ENCODE results near the gene PTH1R. TPM values are rescaled to one million over a fixed set of nuclear protein-coding genes. Genes with fewer than 3 reads are reported as not detected.

PTH1R gene
- total RNA-seq, 4 donors from 2014 or later = 1.1 to 4.2 (median 3.0) TPM

- peaks cover 21% of the 10 kb centered on the region for H3K4me1 ChIP-seq
- H3K36me3 ChIP-seq = no peaks in the 10 kb centered on the region
- no peaks in the 10 kb centered on the region for H3K27me3 ChIP-seq
- H3K9me3 ChIP-seq = no peaks in the 10 kb centered on the region
- DNase-seq (ENCODE audit: low spot score in 2 of 2) = peak in 1 of 2 donors; percentile 59
- no peak for TF ChIP-seq EP300 (IDR thresholded peaks at IDR 0.05)
- TF ChIP-seq POLR2A (IDR thresholded peaks at IDR 0.05) = no peak
- no peak for TF ChIP-seq CTCF (IDR thresholded peaks at IDR 0.05)
- no peak for TF ChIP-seq POLR2AphosphoS5 (IDR thresholded peaks at IDR 0.05)
- 90% methylated on average over 18 of the region's 18 CpGs for WGBS
- no peak overlapping the region for H3K4me3 ChIP-seq
- no peak overlapping the region for H3K27ac ChIP-seq
Observed at GRCh38 chr3:46904303-46905212, 27.0 kb downstream of the PTH1R start.

DNA sequence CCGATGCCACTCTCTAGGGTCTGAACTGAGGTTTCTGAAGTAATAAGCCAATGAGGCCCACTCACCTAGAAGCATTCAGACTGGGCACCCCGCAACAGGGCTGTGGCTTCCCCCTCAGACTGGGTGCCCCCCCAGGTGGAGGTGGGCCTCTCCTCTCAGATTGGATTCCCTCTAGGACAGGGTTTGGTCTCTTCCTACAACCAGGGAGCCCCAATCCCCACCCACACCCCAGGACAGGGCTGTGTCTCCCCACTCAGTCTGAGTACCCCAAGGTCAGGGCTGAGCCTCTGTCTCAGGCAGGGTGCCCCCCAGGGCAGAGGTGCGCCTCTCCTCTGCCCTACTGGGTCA is 27.7 kb downstream of the PTH1R start:
- no peak overlapping the region for H3K27ac ChIP-seq
- H3K4me1 ChIP-seq = peaks cover 25% of the 10 kb centered on the region
- no peaks in the 10 kb centered on the region for H3K27me3 ChIP-seq
- no peak overlapping the region for H3K4me3 ChIP-seq
- TF ChIP-seq POLR2AphosphoS5 (IDR thresholded peaks at IDR 0.05) (no peak), POLR2A (IDR thresholded peaks at IDR 0.05) (no peak), CTCF (IDR thresholded peaks at IDR 0.05) (no peak), EP300 (IDR thresholded peaks at IDR 0.05) (no peak)
- WGBS = 100% methylated on average over 1 of the region's 3 CpGs
- no peaks in the 10 kb centered on the region for H3K36me3 ChIP-seq
- peak in 1 of 2 donors; percentile 51 for DNase-seq (ENCODE audit: low spot score in 2 of 2)
- no peaks in the 10 kb centered on the region for H3K9me3 ChIP-seq

GRCh38 chr3:46905661-46906451 is 28.3 kb downstream of the PTH1R start:
- Histone ChIP-seq H3K9me3 (no peaks in the 10 kb centered on the region), H3K4me1 (peaks cover 25% of the 10 kb centered on the region), H3K36me3 (no peaks in the 10 kb centered on the region), H3K4me3 (no peak overlapping the region), H3K27me3 (no peaks in the 10 kb centered on the region), H3K27ac (no peak overlapping the region)
- DNase-seq (ENCODE audit: low spot score in 2 of 2) = peak in 1 of 2 donors; percentile 49
- 63% methylated on average over 10 of the region's 11 CpGs for WGBS
- TF ChIP-seq CTCF (IDR thresholded peaks at IDR 0.05) (no peak), POLR2AphosphoS5 (IDR thresholded peaks at IDR 0.05) (no peak), EP300 (IDR thresholded peaks at IDR 0.05) (no peak), POLR2A (IDR thresholded peaks at IDR 0.05) (no peak)

DNA sequence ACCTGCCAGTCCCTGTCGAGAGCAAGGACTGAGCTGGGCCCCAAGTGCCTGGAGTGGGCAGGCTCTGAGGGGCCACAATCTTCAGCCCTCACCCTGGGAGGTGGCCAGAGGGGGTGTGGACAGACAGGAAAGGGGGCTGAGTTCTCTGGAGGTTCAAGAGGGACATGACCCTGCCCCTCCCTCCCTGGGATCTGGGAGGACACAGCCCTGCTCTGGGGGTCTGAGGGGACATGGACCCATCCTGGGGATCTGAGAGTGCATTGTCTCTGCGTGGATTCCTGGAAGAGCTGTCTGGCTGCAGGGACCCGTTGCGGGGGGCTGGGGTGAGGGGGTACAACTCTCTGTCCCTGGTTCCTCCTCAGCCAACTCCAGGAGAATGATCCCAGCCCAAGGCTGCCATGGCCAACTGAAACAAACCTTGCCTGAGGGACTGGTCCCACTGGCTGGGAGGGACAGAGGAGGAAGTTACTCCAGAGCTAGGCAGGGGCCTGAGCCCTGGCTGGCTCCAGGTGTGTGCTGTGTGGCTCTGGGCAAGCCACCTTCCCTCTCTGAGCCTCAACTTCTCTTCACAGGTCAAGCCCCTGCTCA is 29.0 kb downstream of the PTH1R start:
- H3K4me3 ChIP-seq = no peak overlapping the region
- TF ChIP-seq EP300 (IDR thresholded peaks at IDR 0.05) (no peak), POLR2A (IDR thresholded peaks at IDR 0.05) (no peak), CTCF (IDR thresholded peaks at IDR 0.05) (no peak)
- no CpG with 5 or more reads among the region's 4 CpGs for WGBS

More for the DNA sequence above, 29.0 kb downstream of the PTH1R start:
- Histone ChIP-seq H3K27ac (no peak overlapping the region), H3K4me1 (peaks cover 25% of the 10 kb centered on the region), H3K9me3 (no peaks in the 10 kb centered on the region), H3K36me3 (no peaks in the 10 kb centered on the region), H3K27me3 (no peaks in the 10 kb centered on the region)
- peak in 1 of 2 donors; percentile 61 for DNase-seq (ENCODE audit: low spot score in 2 of 2)

All from suprapubic skin (tissue), 4 donors.